Motor neuron (in vitro differentiated cells): ENCODE measurements around the gene ERG28. TPM values are rescaled to one million over a fixed set of nuclear protein-coding genes. Genes with fewer than 3 reads are reported as not detected.

ENCODE experiments used
- ATAC-seq, 8 experiments: fragments of 200-7000 bp; cut with Tn5 transposase; replicated peaks in 6 of 8; 2 replicates each; pipeline ENCODE4 v1.8.0; 2021; ENCODE audit warnings: mild to moderate bottlenecking in 8 of 8, moderate library complexity in 8 of 8
- H3K27ac ChIP-seq, 2 donors: fragments of 250-450 bp; sonication (Bioruptor Pico); 2 replicates each; pipeline ENCODE4 v1.9.0; 2021; ENCODE audit warnings: antibody characterized with exemption in 2 of 2, mild to moderate bottlenecking in 2 of 2, moderate library complexity in 1 of 2
- H3K4me1 ChIP-seq, 2 donors: fragments of 250-450 bp; sonication (Bioruptor Pico); replicated peaks in 1 of 2; 2 replicates each; pipeline ENCODE4 v1.6.1; 2021; ENCODE audit warnings: antibody characterized with exemption in 2 of 2, mild to moderate bottlenecking in 2 of 2, moderate library complexity in 1 of 2
- H3K4me3 ChIP-seq, 5 donors: fragments of 250-450 bp; sonication (Bioruptor Pico); 2 replicates each; pipeline ENCODE4 v1.9.0; 2021; ENCODE audit warnings: antibody characterized with exemption in 5 of 5, mild to moderate bottlenecking in 5 of 5, moderate library complexity in 4 of 5
- WGBS, 10 experiments: fragments of 450-650 bp; shearing (Covaris generic); methylation state at CpG; one replicate each; pipeline ENCODE4 v1.0.0; 2022; 5-methylcytosine and 5-hydroxymethylcytosine counted together
- in situ Hi-C, 9 experiments: fragments of 400-800 bp; cut with MboI; loops; one replicate each; pipeline ENCODE4 v1.15.0; 2021; ENCODE audit warnings: low sequenced_read_pairs in 9 of 9, low pct_unique_long_range_greater_than_20kb in 2 of 9; ENCODE audit not compliant: unreplicated experiment in 9 of 9
- total RNA-seq, 8 experiments: library from RNA; unstranded; fragments of 300-600 nt; gene quantifications; 2 replicates each; pipeline versions ENCODE4 v1.2.3 to v1.2.4, GENCODE V29; 2022

Gene ERG28
- total RNA-seq, 8 experiments from 2014 or later = 13.9 to 31.0 (median 20.1) TPM

- Histone ChIP-seq H3K27ac (no peak overlapping the region), H3K4me1 (peaks cover 0 to 2% of the 10 kb centered on the region in 2 donors), H3K4me3 (no peak overlapping the region)
- 67 to 100% (median 93%) methylated on average over 1 to 5 of the region's 5 CpGs; no CpG with 5 or more reads in 2 of the 10 experiments for WGBS, 10 experiments
- no peak for ATAC-seq
- in situ Hi-C loops = no loop called here
Measured at GRCh38 chr14:75634848-75635247, 25.8 kb downstream of the ERG28 start.

GRCh38 chr14:75631453-75631831, 29.2 kb downstream of the ERG28 start:
- in situ Hi-C loops = no loop called here
- no peak overlapping the region for H3K4me3 ChIP-seq
- peak in 1 of 8 experiments; percentile 30 for ATAC-seq
- 13 to 97% (median 78%) methylated on average over 1 to 4 of the region's 5 CpGs; no CpG with 5 or more reads in 4 of the 10 experiments for WGBS, 10 experiments
- H3K4me1 ChIP-seq = peaks cover 0 to 1% of the 10 kb centered on the region in 2 donors
- H3K27ac ChIP-seq = no peak overlapping the region

GRCh38 chr14:75630695-75631452, 29.8 kb downstream of the ERG28 start:
- 20 to 100% (median 60%) methylated on average over 1 to 4 of the region's 6 CpGs; no CpG with 5 or more reads in 3 of the 10 experiments for WGBS, 10 experiments
- H3K27ac ChIP-seq = no peak overlapping the region
- in situ Hi-C loops = no loop called here
- ATAC-seq = no peak
- no peaks in the 10 kb centered on the region for H3K4me1 ChIP-seq
- H3K4me3 ChIP-seq = no peak overlapping the region

- H3K4me3 ChIP-seq = no peak overlapping the region
- 56 to 88% (median 72%) methylated on average over 1 to 3 of the region's 3 CpGs; no CpG with 5 or more reads in 4 of the 10 experiments for WGBS, 10 experiments
- in situ Hi-C loops = no loop called here
- no peak for ATAC-seq
- no peaks in the 10 kb centered on the region for H3K4me1 ChIP-seq
- no peak overlapping the region for H3K27ac ChIP-seq
Measured at GRCh38 chr14:75628816-75629215, 31.9 kb downstream of the ERG28 start.

GRCh38 chr14:75627406-75627805, 33.3 kb downstream of the ERG28 start:
- no peak for ATAC-seq
- no peaks in the 10 kb centered on the region for H3K4me1 ChIP-seq
- 55 to 94% (median 72%) methylated on average over 2 to 4 of the region's 4 CpGs; no CpG with 5 or more reads in 2 of the 10 experiments for whole genome bisulfite sequencing, 10 experiments
- H3K27ac ChIP-seq = no peak overlapping the region
- in situ Hi-C loops = no loop called here
- H3K4me3 ChIP-seq = no peak overlapping the region

- in situ Hi-C loops = no loop called here
- H3K4me3 ChIP-seq = no peak overlapping the region
Measured at GRCh38 chr14:75626863-75627262, 33.8 kb downstream of the ERG28 start.

GRCh38 chr14:75626396-75626795, 34.3 kb downstream of the ERG28 start:
- no peak overlapping the region for H3K27ac ChIP-seq
- ATAC-seq = no peak
- no peaks in the 10 kb centered on the region for H3K4me1 ChIP-seq
- WGBS, 10 experiments = 65 to 100% (median 96%) methylated on average over 1 to 3 of the region's 3 CpGs; no CpG with 5 or more reads in 3 of the 10 experiments
- no peak overlapping the region for H3K4me3 ChIP-seq
- in situ Hi-C loops = no loop called here

More at GRCh38 chr14:75626863-75627262, 33.8 kb downstream of the ERG28 start:
- no peak for ATAC-seq
- Histone ChIP-seq H3K27ac (no peak overlapping the region), H3K4me1 (no peaks in the 10 kb centered on the region)
- 11 to 90% (median 72%) methylated on average over 1 to 3 of the region's 3 CpGs; no CpG with 5 or more reads in 1 of the 10 experiments for WGBS, 10 experiments

- peak in 2 of 8 experiments; percentile 84 to 87 for ATAC-seq
- WGBS, 10 experiments = 14 to 100% (median 89%) methylated on average over 2 to 3 of the region's 3 CpGs
- Histone ChIP-seq H3K4me3 (no peak overlapping the region), H3K4me1 (no peaks in the 10 kb centered on the region), H3K27ac (no peak overlapping the region)
- in situ Hi-C loops = no loop called here
Measured at GRCh38 chr14:75625034-75625433, 35.6 kb downstream of the ERG28 start.

GRCh38 chr14:75619548-75619947, 41.1 kb downstream of the ERG28 start:
- Histone ChIP-seq H3K27ac (no peak overlapping the region), H3K4me1 (no peaks in the 10 kb centered on the region), H3K4me3 (no peak overlapping the region)
- in situ Hi-C loops = no loop called here
- WGBS, 10 experiments = 13 to 100% (median 82%) methylated on average over 1 of the region's 1 CpG; no CpG with 5 or more reads in 5 of the 10 experiments
- ATAC-seq = no peak

- WGBS, 10 experiments = 0 to 97% (median 78%) methylated on average over 1 to 4 of the region's 4 CpGs; no CpG with 5 or more reads in 4 of the 10 experiments
- Histone ChIP-seq H3K27ac (no peak overlapping the region), H3K4me1 (no peaks in the 10 kb centered on the region), H3K4me3 (no peak overlapping the region)
- peak in 2 of 8 experiments; percentile 46 to 82 for ATAC-seq
- in situ Hi-C loops = no loop called here
Measured at GRCh38 chr14:75615200-75615599, 45.5 kb downstream of the ERG28 start.

GRCh38 chr14:75614179-75614578, 46.5 kb downstream of the ERG28 start:
- H3K4me1 ChIP-seq = no peaks in the 10 kb centered on the region
- H3K4me3 ChIP-seq = no peak overlapping the region
- 25 to 86% (median 50%) methylated on average over 1 to 4 of the region's 4 CpGs for WGBS, 10 experiments
- ATAC-seq = no peak
- in situ Hi-C loops = no loop called here
- H3K27ac ChIP-seq = no peak overlapping the region

- in situ Hi-C loops = no loop called here
- Histone ChIP-seq H3K4me1 (no peaks in the 10 kb centered on the region), H3K27ac (no peak overlapping the region), H3K4me3 (no peak overlapping the region)
- ATAC-seq = no peak
- WGBS, 10 experiments = 28 to 100% (median 70%) methylated on average over 1 to 4 of the region's 4 CpGs; no CpG with 5 or more reads in 3 of the 10 experiments
Measured at GRCh38 chr14:75612157-75612556, 48.5 kb downstream of the ERG28 start.

GRCh38 chr14:75610834-75611233, 49.8 kb downstream of the ERG28 start:
- Histone ChIP-seq H3K4me1 (no peaks in the 10 kb centered on the region), H3K4me3 (no peak overlapping the region), H3K27ac (no peak overlapping the region)
- in situ Hi-C loops = no loop called here
- no peak for ATAC-seq
- WGBS, 10 experiments = 60 to 100% (median 80%) methylated on average over 1 to 4 of the region's 4 CpGs; no CpG with 5 or more reads in 4 of the 10 experiments
